Activated gamma-delta T cell (primary cell): Measurements from ENCODE around the gene OR52E6.

Experiments
- DNase-seq: peaks from one replicate; lab custom pipeline; 2025; lab: John Stamatoyannopoulos, UW
- total RNA-seq, 2 donors: gene quantifications; one replicate each; lab custom pipeline; 2026; lab: John Stamatoyannopoulos, UW

OR52E6 gene
- total RNA-seq = 0 reads per million in 2 donors

- DNase-seq = no peak
Measured at GRCh38 chr11:5841797-5842196, at the start of gene OR52E6. Gene OR52E6, minus strand, starts transcription at chr11:5841897. Its CDS starts 0 bp downstream, at chr11:5841897.

GRCh38 chr11:5891216-5891800, 49.6 kb upstream of the OR52E6 start:
- no peak for DNase-seq

GRCh38 chr11:5887661-5888060, 46.0 kb upstream of the OR52E6 start:
- DNase-seq = no peak

DNA sequence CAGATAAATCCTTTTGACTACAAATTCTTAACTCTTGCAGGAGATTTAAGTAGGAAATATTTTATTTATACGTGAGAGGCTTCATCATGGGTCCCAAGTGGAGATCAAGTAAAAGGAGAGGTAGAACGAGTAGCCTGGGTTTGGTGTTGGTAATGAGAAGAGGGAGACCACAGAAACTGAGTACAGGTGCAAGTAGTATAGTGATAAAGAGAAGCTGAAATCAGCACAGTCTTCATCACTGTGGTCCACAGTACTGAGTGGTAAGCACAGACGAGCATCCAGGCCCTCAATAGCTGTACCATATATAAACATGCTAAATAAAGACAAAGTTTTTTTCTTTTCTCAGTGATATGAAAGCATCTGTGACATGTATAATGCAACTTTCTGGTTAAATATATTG, 45.5 kb upstream of the OR52E6 start:
- no peak for DNase-seq

DNA sequence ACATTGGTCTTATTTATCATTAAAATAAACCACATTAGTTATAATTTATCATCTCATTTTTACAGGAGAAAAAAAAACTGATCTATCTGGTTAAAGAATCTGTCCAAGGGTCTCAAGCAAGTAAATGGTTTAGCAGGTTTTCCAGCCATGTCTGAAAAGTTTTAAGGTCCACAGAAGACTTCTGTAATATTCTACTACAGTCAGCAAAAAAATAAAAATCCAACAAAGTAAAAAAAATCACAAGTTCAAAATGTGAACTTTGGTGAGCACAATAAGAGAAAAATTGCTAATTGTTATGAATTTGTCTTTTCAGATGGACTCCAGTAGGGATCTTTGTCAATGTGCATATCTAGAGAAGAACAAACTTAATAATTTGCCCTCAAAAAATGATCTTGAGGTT, 40.1 kb upstream of the OR52E6 start:
- DNase-seq = no peak

DNA sequence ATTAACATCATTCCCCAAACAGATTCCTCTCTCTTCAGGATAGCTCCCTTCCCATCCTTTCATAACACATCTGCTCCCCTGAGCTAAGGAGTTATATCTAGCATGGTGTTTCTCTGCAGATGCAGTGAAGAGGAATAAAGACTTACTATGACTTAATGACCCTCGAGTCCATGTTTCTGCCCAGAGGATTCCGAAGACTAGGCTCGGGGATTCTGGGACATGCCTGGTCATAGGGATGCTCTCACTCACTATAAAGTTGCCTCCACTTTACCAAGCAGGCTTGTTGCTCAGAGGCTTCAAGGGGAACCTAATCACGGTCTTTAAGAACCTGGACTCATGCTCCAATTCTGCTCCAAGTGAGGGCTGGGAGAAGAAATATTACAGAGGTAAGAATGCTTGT, 38.6 kb upstream of the OR52E6 start, which contains the start of gene OR52E4:
TSS of gene OR52E4 (plus strand) at position 301 of the 400 bp plus-strand sequence. CDS start 3,664 bp downstream, outside the sequence.
- no peak for DNase-seq

- no peak for DNase-seq
Measured at GRCh38 chr11:5878564-5878963, 36.9 kb upstream of the OR52E6 start.

DNA sequence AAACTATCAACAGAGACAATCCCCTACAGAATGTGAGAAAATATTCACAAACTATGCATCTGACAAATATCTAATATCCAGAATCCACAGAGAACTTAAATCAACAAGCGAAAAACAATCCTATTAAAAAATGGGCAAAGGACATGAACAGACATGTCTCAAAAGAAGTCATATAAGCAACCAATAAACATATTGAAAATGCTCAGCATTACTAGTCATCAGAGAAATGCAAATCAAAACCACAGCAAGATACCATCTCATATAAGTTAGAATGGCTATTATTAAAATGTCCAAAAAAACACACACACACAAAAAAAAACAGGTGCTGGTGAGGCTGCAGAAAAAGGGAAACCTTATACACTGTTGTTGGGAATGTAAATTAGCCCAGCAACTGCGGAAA, 24.1 kb upstream of the OR52E6 start:
- no peak for DNase-seq

DNA sequence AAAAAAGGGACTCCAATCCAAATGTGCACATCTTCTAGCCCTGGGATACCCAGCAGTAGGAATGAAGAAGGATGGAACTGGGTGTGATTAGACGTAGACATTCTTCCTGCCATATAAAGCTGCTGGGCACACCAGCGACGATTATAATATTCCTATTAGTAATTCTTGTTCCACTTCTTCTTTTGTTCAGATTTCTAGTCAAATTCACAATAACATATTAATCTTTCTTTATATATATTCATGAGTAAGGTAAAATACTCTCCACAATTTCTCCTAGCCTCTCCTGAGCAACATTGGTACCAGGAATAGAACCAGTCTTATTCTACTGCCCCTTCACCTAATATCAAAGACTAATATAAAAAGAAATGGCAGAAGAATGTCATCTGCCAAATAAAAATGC, 15.9 kb upstream of the OR52E6 start, which contains the start of gene OR52E8:
TSS of gene OR52E8 (minus strand) at position 101 of the 400 bp plus-strand sequence. CDS start at position 101, 0 bp downstream.
- DNase-seq = no peak

DNA sequence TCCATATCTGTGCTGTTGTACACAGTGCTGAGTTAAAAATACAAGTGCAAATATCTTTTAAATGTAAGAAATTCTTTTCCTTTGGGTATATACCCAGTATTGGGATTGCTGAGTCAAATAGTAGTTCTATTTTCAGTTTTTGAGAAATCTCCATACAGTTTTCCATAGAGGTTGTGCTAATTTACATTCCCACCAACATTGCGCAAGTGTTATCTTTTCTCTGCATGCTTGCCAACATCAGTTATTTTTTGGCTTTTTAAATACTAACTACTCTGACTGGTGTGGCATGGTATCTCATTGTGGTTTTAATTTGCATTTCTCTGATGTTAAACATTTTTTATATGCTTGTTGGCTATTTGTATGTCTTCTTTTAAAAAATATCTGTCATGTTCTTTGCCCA, 9.3 kb upstream of the OR52E6 start:
- DNase-seq = no peak

DNA sequence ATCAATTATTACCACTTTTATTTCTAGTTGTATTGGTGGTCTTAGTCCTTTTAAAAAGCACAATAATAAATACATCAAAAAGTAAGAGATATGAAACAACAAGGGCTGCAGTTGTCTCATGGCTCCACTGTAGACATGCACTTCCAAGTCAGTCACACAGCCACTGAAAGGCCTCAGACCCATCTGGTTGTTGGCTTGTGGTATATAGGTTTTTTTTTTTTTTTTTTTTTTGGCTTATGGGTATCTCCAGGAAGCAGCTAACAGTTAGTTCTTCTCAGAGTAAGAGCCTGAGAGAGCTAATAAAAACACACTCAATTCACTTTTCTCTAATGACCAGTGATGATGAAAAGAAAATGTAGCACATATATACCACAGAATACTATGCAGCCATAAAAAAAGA, 6.0 kb upstream of the OR52E6 start:
- DNase-seq = no peak

DNA sequence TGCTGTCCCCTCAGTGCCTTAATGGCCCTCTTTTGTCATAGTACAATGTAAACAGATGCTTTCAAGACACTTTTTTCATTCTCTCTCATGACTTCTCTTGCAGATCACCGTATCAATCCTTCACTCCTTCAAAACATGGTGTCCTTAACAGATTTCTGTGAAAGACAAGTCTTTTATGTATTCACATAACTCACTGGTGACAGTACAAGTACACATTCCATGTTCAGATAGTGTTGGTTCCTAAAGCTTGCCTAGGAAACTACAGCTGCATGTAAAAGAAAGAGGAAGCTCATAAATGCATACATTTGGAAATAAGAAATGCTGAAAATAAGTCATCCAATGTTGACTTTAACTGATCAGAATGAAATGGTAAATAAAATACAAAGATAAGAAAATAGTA, 5.0 kb upstream of the OR52E6 start:
- no peak for DNase-seq

DNA sequence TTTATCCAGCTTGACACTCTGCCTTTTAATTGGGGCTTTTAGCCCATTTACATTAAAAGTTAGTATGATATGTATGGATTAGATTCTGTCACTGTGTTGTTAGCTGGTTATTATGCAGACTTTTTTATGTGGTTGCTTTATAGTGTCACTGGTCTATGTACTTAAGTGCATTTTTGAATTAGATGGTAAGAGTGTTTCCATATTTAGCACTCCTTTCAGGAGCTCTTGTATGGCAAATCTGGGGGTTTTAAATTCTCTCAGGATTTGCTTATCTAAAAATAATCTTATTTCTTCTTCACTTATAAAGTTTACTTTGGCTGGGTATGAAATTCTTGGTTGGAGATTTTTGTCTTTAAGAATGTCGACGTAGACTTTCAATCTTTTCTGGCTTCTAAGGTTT, 4.0 kb downstream of the OR52E6 start:
- no peak for DNase-seq

DNA sequence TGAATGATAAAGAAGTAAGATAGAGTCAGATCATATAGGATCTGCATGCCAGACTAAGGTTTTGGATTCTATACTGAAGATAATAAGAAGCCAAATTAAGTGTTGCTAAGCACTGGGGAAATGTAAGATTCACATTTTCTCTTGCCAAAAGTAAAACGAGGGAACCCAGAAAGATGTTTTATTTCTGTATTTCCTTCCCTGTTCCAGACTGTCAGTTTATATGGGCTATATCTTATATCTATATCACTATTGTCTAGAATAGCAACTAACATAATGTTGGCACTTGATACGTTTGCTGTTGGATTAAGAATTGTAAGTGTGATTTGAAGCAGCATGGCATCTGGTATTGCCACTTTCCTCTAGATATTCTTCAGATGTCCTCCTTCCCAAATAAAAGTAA, 8.3 kb downstream of the OR52E6 start:
- no peak for DNase-seq

DNA sequence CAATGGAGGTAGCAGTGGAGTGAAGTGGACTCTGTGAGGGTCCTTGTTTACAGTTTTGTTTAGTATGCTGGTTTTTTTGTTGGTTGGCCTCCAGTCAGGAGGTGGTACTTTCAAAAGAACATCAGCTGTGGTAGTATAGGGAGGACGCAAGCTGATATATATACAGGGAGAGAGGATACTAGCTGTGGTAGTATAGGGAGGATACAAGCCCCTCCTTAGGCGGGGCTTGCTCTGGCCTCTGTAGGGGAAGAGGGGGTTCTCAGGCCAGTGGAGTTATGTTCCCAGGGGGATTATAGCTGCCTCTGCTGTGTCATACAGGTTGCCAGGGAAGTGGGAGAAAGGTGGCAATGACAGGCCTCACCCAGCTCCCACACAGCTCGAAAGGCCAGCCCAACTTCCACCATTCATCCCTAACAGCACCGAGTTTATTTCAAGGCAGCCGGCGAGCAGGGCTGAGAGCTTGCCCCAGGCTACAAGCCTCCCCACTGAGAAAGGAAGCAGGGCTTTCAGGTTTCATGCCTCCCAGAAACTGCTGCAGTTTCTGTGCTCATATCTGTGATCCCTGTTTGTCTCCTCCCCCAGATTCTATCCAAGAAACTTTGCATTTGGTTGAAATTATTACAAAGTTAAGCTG, 10.4 kb downstream of the OR52E6 start:
- no peak for DNase-seq

GRCh38 chr11:5818245-5818886, 23.3 kb downstream of the OR52E6 start:
- DNase-seq = no peak

GRCh38 chr11:5815534-5815933, 26.2 kb downstream of the OR52E6 start:
- no peak for DNase-seq

DNA sequence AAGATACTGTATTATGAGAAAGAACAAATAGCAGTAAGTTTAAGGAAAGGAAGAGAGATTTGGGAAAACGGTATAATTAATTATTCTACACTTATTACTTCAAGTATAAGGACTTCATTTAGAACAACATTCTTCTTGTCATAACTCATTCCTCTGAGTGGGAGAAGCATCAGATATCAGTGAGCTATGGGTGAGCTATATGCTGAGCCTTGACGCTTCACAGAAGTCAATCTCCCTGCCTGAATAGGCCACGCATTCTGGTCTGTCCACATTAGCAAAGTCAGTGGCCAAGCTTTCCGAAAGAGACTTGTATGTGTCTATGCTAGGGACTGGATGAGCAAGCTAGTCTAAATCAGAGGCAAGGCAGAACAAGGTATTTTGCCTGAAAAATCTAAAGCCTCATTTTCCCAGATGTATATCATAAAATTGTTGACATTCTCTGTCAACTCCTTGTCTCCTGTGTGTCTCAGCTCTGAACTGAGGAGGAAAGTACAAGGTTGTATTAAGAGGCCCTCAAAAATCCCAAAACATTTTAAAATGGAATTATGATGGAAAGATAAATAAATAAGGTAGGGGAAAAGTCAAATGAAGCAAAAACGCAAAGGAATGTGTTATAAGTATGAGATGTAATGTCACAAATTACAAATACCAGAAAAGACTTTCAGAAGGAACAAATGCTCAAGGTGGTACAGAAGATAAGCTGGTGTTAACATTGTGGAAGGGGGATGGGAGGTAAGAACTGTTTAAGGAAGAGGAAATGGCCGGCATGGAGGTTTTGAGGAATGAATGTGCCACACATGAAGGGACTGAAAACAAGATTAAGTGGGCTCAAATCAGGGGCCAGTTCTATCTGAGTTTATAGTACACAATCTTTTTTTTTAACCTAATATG, 31.5 kb downstream of the OR52E6 start:
- no peak for DNase-seq

DNA sequence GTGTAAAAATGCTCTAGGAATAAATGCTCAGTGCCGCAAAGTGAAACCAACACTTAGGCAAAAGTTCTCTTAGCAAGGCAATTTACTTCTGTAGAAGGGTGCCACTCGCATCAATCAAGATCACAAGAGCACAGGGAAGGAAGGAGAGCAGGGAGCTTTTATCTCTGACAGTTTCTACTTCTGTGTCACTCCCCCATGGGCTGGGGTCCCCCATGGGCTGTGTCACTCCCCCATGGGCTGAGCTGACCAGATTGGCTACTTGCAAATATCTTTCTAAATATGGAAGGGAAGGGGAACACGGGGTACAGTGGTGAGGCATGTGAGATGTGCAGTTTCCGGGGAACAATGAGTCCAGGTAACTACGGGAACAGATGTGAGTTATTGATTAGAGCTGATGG, 32.6 kb downstream of the OR52E6 start:
- no peak for DNase-seq

- DNase-seq = no peak
Measured at GRCh38 chr11:5808500-5809121, 33.1 kb downstream of the OR52E6 start, which contains the start of gene OR52N2. Gene OR52N2, plus strand, starts transcription at chr11:5808924. Its CDS starts 11,412 bp downstream, at chr11:5820336.

DNA sequence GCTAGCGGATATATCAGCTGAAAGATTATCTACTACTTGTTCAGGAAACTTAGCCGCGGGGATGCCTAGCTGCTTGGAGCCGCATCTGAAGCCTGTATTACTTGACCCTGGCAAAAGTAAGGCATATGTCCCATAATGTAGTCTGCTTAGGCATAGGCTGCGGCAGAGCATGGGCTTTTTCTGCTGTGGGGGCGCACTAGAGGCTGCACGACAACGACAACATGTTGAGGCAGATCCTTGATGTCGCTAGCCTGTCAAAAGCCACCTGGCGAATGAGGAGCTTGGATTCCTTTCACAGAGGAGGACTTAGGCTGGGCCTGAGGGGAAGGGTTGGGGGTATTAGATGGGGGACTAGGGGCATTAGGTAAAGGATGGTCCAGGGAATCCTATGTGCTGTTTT, 34.1 kb downstream of the OR52E6 start:
- DNase-seq = no peak

DNA sequence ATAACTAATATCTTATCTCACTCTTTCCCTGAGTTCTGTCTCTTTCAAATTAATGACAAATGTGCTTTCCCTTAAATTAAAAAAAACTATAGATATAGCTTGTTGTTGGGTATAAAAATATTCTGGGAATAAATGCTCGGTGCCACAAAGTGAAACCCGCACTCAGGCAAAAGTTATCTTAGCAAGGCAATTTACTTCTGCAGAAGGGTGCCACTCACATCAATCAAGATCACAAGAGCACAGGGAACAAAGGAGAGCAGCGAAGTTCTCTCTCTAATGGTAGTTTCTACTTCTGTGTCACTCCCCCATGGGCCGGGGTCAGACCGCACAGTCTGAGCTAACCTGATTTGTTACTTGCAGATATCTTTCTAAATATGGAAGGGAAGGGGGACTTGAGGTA, 37.7 kb downstream of the OR52E6 start:
- DNase-seq = no peak
